Left ventricle myocardium inferior (tissue), 1 donor: ENCODE data around the gene NDUFS6. TPM values are rescaled to one million over a fixed set of nuclear protein-coding genes. Genes with fewer than 3 reads are reported as not detected.

Experiments used
- DNase-seq: peaks from one replicate; pipeline ENCODE4 v3.0.0-alpha.2; 2020
- H3K27ac ChIP-seq: fragments of 200-600 bp; replicated peaks from 2 replicates; pipeline ENCODE4 v1.8.0; 2021
- H3K27me3 ChIP-seq: fragments of 200-600 bp; 2 replicates; pipeline ENCODE4 v1.8.0; 2021; ENCODE audit warnings: low read depth
- H3K36me3 ChIP-seq: fragments of 200-600 bp; 2 replicates; pipeline ENCODE4 v1.8.0; 2021
- H3K4me1 ChIP-seq: fragments of 200-600 bp; 2 replicates; pipeline ENCODE4 v1.8.0; 2021
- H3K4me3 ChIP-seq: fragments of 200-600 bp; 2 replicates; pipeline ENCODE4 v1.8.0; 2021; ENCODE audit warnings: mild to moderate bottlenecking, moderate library complexity
- H3K9me3 ChIP-seq: fragments of 200-600 bp; replicated peaks from 2 replicates; pipeline ENCODE4 v1.8.0; 2021
- CTCF ChIP-seq: fragments of 200-600 bp; IDR thresholded peaks from 2 replicates; pipeline ENCODE4 v1.8.0; 2021; ENCODE audit warnings: antibody characterized with exemption, mild to moderate bottlenecking, borderline replicate concordance
- intact Hi-C: fragments of 100-400 bp; cut with micrococcal nuclease; formaldehyde crosslinking; loops from one replicate; pipeline ENCODE4 v1.11.0; 2022
- total RNA-seq: library from RNA; stranded (reverse); fragmentation: NEBNext Ultra II Directional; extraction: Animal tissue kit (Norgen Biotek cat#: 25700); gene quantifications from one replicate; pipeline ENCODE4 v1.2.1, GENCODE V29; 2021
- donor health status: DM: no; HTN: yes; CAD: no; lungs with severe emphysema.

The NDUFS6 gene
- total RNA-seq, 1 donor from 2014 or later, result 122 TPM

DNA sequence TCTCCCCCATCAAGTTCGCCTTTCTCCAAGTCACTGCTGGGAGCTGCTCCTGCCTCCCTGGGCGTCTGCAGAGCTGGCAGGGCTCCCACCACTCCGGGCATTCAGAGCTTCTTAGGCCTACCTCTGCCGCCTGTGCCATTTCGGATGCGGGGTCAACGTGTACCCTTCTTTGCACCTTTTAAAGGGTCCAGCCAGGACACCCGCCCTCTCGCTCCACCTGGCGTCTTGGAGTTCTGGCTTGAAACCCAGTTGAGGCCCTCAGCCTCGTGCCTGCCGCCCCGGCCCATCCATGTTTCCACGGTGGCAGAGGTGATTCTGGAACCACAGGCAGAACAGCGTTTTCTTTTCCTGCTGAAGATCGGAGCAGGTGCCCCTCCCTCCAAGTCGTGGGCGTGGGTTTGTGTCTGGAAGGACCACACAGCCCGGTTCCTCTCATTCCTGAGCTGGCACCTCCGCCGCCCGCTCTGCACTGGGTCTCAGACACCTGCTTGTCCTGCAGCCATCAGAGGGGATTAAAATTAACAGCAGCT lies 32.9 kb downstream of the NDUFS6 start:
- Histone ChIP-seq H3K4me3 (no peak overlapping the region), H3K27ac (no peak overlapping the region), H3K4me1 (peaks cover 34% of the 10 kb centered on the region), H3K36me3 (peaks cover 14% of the 10 kb centered on the region), H3K27me3 (peaks cover 31% of the 10 kb centered on the region), H3K9me3 (no peaks in the 10 kb centered on the region)
- TF ChIP-seq CTCF, result no peak
- intact Hi-C loops, result no loop called here
- no peak for DNase-seq

- DNase-seq, result no peak
- H3K27me3 ChIP-seq, result peaks cover 39% of the 10 kb centered on the region
- H3K4me3 ChIP-seq, result no peak overlapping the region
- H3K9me3 ChIP-seq, result no peaks in the 10 kb centered on the region
- TF ChIP-seq CTCF, result no peak
- intact Hi-C loops, result no loop called here
- H3K36me3 ChIP-seq, result peaks cover 6% of the 10 kb centered on the region
- no peak overlapping the region for H3K27ac ChIP-seq
- peaks cover 34% of the 10 kb centered on the region for H3K4me1 ChIP-seq
Observed at GRCh38 chr5:1834721-1835429, 33.7 kb downstream of the NDUFS6 start.

DNA sequence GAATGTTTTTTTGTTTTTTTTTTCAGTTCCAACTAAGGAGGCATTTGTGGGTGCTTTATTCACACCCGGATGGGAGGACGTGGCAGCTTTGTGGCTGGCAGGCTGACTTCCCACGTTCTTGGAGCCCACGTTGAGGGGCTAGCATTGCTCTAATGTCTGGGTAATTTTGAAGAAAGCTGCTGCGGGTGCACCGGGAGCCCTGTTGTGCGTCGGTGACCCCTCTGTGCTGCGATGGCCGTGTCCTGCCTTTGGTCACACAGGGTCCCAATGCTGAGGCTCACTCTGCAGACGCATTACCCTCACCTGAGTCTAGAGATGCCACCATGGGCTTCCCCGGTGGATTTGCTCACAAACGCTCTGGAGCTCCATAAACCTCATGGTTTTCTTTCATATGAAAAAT lies 34.2 kb downstream of the NDUFS6 start:
- H3K4me1 ChIP-seq, result peaks cover 34% of the 10 kb centered on the region
- no peak for DNase-seq
- H3K27ac ChIP-seq, result no peak overlapping the region
- peaks cover under 1% of the 10 kb centered on the region for H3K36me3 ChIP-seq
- intact Hi-C loops, result no loop called here
- no peaks in the 10 kb centered on the region for H3K9me3 ChIP-seq
- H3K27me3 ChIP-seq, result peaks cover 44% of the 10 kb centered on the region
- no peak for TF ChIP-seq CTCF
- H3K4me3 ChIP-seq, result no peak overlapping the region

- TF ChIP-seq CTCF, result no peak
- peak; percentile 44 for DNase-seq
- H3K4me1 ChIP-seq, result peaks cover 39% of the 10 kb centered on the region
Observed at GRCh38 chr5:1836176-1836890, 35.1 kb downstream of the NDUFS6 start.

GRCh38 chr5:1836891-1837880 lies 36.0 kb downstream of the NDUFS6 start:
- TF ChIP-seq CTCF, result no peak
- Histone ChIP-seq H3K4me1 (peaks cover 43% of the 10 kb centered on the region), H3K27ac (peak overlapping the region; percentile 87), H3K4me3 (no peak overlapping the region), H3K36me3 (no peaks in the 10 kb centered on the region), H3K27me3 (peaks cover 54% of the 10 kb centered on the region), H3K9me3 (no peaks in the 10 kb centered on the region)
- DNase-seq, result no peak
- intact Hi-C loops, result no loop called here

More at GRCh38 chr5:1836176-1836890, 35.1 kb downstream of the NDUFS6 start:
- Histone ChIP-seq H3K4me3 (no peak overlapping the region), H3K36me3 (no peaks in the 10 kb centered on the region), H3K9me3 (no peaks in the 10 kb centered on the region), H3K27ac (peak overlapping the region; percentile 87), H3K27me3 (peaks cover 53% of the 10 kb centered on the region)
- intact Hi-C loops, result no loop called here
